A549 treated with Mapracorat at 1 μM for 4 hours (cell line): ENCODE results near the gene ALX3. TPM values are rescaled to one million over a fixed set of nuclear protein-coding genes. Genes with fewer than 3 reads are reported as not detected.

ENCODE experiments used
- total RNA-seq: library from RNA; stranded (reverse); fragments of 200-300 nt; extraction: Qiagen RNA extraction; gene quantifications from 5 replicates; pipeline ENCODE4 v1.2.3, GENCODE V29; 2022

ALX3 gene
- not detected in 5 replicates for total RNA-seq

GRCh38 chr1:110070671-110071242 is at the start of gene ALX3:
Gene ALX3, minus strand, starts transcription at chr1:110070672. Its CDS starts 60 bp downstream, at chr1:110070612.

GRCh38 chr1:110112143-110112542 is 41.7 kb upstream of the ALX3 start, which contains the start of gene UBL4B:
Gene UBL4B, plus strand, starts transcription at chr1:110112443. Its CDS starts 92 bp downstream, at chr1:110112535.

GRCh38 chr1:110034451-110035235 is 35.8 kb downstream of the ALX3 start, which contains the start of gene STRIP1:
Gene STRIP1, plus strand, starts transcription at chr1:110034624. Its CDS starts 14 bp downstream, at chr1:110034638.

Other genes starting within 250 kb of the ALX3 start
- gene CSF1, start 159.8 kb downstream of the ALX3 start, total RNA-seq, result 13.0 to 18.8 TPM (median 18.0 TPM) in 5 replicates
- 44.4 to 55.4 TPM (median 50.5 TPM) in 5 replicates for gene AHCYL1, start 85.9 kb downstream of the ALX3 start, total RNA-seq
- gene STRIP1, start 36.0 kb downstream of the ALX3 start, total RNA-seq, result 10.1 to 12.8 TPM (median 12.7 TPM) in 5 replicates
- not detected in 5 replicates for gene UBL4B, start 41.8 kb upstream of the ALX3 start, total RNA-seq
- 4.1 to 5.9 TPM (median 5.6 TPM) in 5 replicates for gene SLC6A17, start 79.8 kb upstream of the ALX3 start, total RNA-seq
- 2.2 to 4.1 TPM (median 3.7 TPM) in 5 replicates for gene KCNC4, start 139.6 kb upstream of the ALX3 start, total RNA-seq